GM23248 (cell line): ENCODE results near the gene CPS1. TPM values are rescaled to one million over a fixed set of nuclear protein-coding genes. Genes with fewer than 3 reads are reported as not detected.

Experiments
- DNase-seq: peaks from one replicate; pipeline ENCODE4 v3.0.0-alpha.2; 2015
- H2AFZ ChIP-seq: fragments of 200-600 bp; sonication (generic); 2 replicates; pipeline ENCODE4 v1.6.1; 2016; ENCODE audit warnings: antibody characterized with exemption
- H3F3A ChIP-seq: fragments of 200-600 bp; sonication (generic); 2 replicates; pipeline ENCODE4 v1.6.1; 2016; ENCODE audit warnings: mild to moderate bottlenecking, antibody characterized with exemption, mixed run types; ENCODE audit not compliant: insufficient read depth
- H3K27ac ChIP-seq: fragments of 200-600 bp; sonication (generic); 2 replicates; pipeline ENCODE4 v1.5.1; 2016; ENCODE audit warnings: mild to moderate bottlenecking
- H3K27me3 ChIP-seq: fragments of 200-600 bp; sonication (generic); replicated peaks from 2 replicates; pipeline ENCODE4 v1.6.1; 2016; ENCODE audit warnings: mild to moderate bottlenecking; ENCODE audit not compliant: insufficient read depth
- H3K36me3 ChIP-seq: fragments of 200-600 bp; sonication (generic); 2 replicates; pipeline ENCODE4 v1.6.1; 2016; ENCODE audit warnings: low read depth, mild to moderate bottlenecking
- H3K4me1 ChIP-seq: fragments of 200-600 bp; sonication (generic); 2 replicates; pipeline ENCODE4 v1.6.1; 2016; ENCODE audit warnings: mild to moderate bottlenecking; ENCODE audit not compliant: insufficient read depth
- H3K4me2 ChIP-seq: fragments of 200-600 bp; sonication (generic); one replicate; pipeline ENCODE4 v1.6.1; 2016; ENCODE audit warnings: mild to moderate bottlenecking; ENCODE audit not compliant: unreplicated experiment
- H3K4me3 ChIP-seq: fragments of 200-600 bp; sonication (generic); 2 replicates; pipeline ENCODE4 v1.5.1; 2016; ENCODE audit warnings: mild to moderate bottlenecking
- H3K79me2 ChIP-seq: fragments of 200-600 bp; sonication (generic); 2 replicates; pipeline ENCODE4 v1.6.1; 2016; ENCODE audit warnings: mild to moderate bottlenecking; ENCODE audit not compliant: insufficient read depth
- H3K9ac ChIP-seq: fragments of 200-600 bp; sonication (generic); 2 replicates; pipeline ENCODE4 v1.6.1; 2016; ENCODE audit warnings: mild to moderate bottlenecking
- H3K9me2 ChIP-seq: fragments of 200-600 bp; sonication (generic); 2 replicates; pipeline ENCODE4 v1.6.1; 2016; ENCODE audit warnings: mixed run types, mild to moderate bottlenecking, moderate library complexity; ENCODE audit not compliant: insufficient read depth
- H3K9me3 ChIP-seq: fragments of 200-600 bp; sonication (generic); one replicate; pipeline ENCODE4 v1.6.1; 2017; ENCODE audit warnings: low read depth
- H4K20me1 ChIP-seq: fragments of 200-600 bp; sonication (generic); 2 replicates; pipeline ENCODE4 v1.6.0; 2016; ENCODE audit not compliant: insufficient read depth
- EZH2 ChIP-seq: fragments of 200-600 bp; sonication (generic); IDR thresholded peaks from 2 replicates; pipeline ENCODE4 v1.6.1; 2018; ENCODE audit warnings: antibody characterized with exemption, mild to moderate bottlenecking; ENCODE audit not compliant: insufficient read depth, poor library complexity, severe bottlenecking
- EZH2phosphoT487 ChIP-seq: fragments of 200-600 bp; sonication (generic); IDR thresholded peaks from 2 replicates; pipeline ENCODE4 v1.6.1; 2018; ENCODE audit warnings: antibody characterized with exemption, moderate library complexity, mild to moderate bottlenecking, low read depth; ENCODE audit not compliant: insufficient read depth
- WGBS, 2 experiments: methylation state at CpG; one replicate each; pipeline ENCODE4 v1.1.6; 2015 to 2017; ENCODE audit warnings: low lambda C conversion rate in 2 of 2, low coverage in 1 of 2; ENCODE audit errors: missing lambda C conversion rate in 2 of 2; 5-methylcytosine and 5-hydroxymethylcytosine counted together
- in situ Hi-C: fragments of 300-500 bp; cut with MboI; formaldehyde crosslinking; loops from 2 replicates; pipeline ENCODE4 v1.15.0; 2020
- polyA plus RNA-seq: library from polyadenylated mRNA; unstranded; fragments of >200 nt; fragmentation: Nextera tagmentation; extraction: Ambion mirVana; gene quantifications from 2 replicates; pipeline ENCODE4 v1.2.1, GENCODE V29; 2016
- total RNA-seq: library from RNA; depleted of rRNA; stranded (reverse); fragments of >200 nt; shearing (Covaris generic); gene quantifications from 2 replicates; pipeline ENCODE4 v1.2.3, GENCODE V29; 2014

CPS1 gene
- total and polyA plus RNA-seq, 2 experiments from 2014 or later: 2.1 to 4.9 TPM

DNA sequence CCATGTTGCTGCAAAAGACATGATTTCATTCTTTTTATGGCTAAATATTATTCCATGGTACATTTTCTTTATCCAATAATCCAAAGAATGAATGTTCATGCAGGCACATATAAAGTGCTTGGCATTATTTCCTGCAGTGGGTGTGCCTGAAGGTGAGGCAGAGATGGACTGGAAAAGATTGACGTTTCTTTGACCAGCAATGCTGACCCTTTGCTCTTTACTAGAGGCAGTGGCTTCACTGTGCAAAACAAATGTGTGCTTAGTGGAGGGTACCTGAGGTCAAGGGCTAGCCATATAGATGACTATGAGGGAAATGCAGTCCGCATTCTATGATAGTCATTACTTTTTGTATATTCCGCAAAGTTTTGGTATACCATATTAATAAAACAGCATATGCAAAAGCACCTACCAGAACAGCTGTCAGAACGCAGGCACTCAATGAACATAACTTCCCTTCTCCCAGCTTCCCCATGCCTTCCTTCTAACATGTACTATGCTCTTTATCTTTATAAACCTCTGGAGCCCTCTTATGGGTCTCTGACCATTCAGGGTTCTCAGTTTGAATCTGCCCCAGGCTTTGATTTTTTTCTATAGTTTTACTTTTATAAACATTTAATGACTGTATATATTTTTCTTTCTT lies 32.6 kb upstream of the CPS1 start:
- TF ChIP-seq EZH2: no peak
- no peak for TF ChIP-seq EZH2phosphoT487
- Histone ChIP-seq H3K79me2 (no peaks in the 10 kb centered on the region), H3K9ac (no peak overlapping the region), H3F3A (no peaks in the 10 kb centered on the region), H2AFZ (no peak overlapping the region), H3K27me3 (no peaks in the 10 kb centered on the region), H3K9me2 (no peaks in the 10 kb centered on the region), H3K4me1 (no peaks in the 10 kb centered on the region), H4K20me1 (no peaks in the 10 kb centered on the region), H3K27ac (no peak overlapping the region), H3K4me2 (no peak overlapping the region), H3K36me3 (no peaks in the 10 kb centered on the region), H3K9me3 (no peaks in the 10 kb centered on the region), H3K4me3 (no peak overlapping the region)
- 59 to 62% methylated on average over 4 of the region's 4 CpGs for WGBS, 2 experiments
- DNase-seq: no peak
- in situ Hi-C loops: no loop called here

- H3K4me3 ChIP-seq: no peak overlapping the region
- no peaks in the 10 kb centered on the region for H3K79me2 ChIP-seq
- H3K36me3 ChIP-seq: no peaks in the 10 kb centered on the region
- no peaks in the 10 kb centered on the region for H3K27me3 ChIP-seq
- no peaks in the 10 kb centered on the region for H3K4me1 ChIP-seq
- in situ Hi-C loops: no loop called here
- no peak overlapping the region for H3K9ac ChIP-seq
- no peaks in the 10 kb centered on the region for H3K9me3 ChIP-seq
- H4K20me1 ChIP-seq: no peaks in the 10 kb centered on the region
- H3K27ac ChIP-seq: no peak overlapping the region
- H3K4me2 ChIP-seq: no peak overlapping the region
- no peaks in the 10 kb centered on the region for H3F3A ChIP-seq
- TF ChIP-seq EZH2phosphoT487 (no peak), EZH2 (no peak)
- H3K9me2 ChIP-seq: no peaks in the 10 kb centered on the region
- no peak for DNase-seq
- no peak overlapping the region for H2AFZ ChIP-seq
These were observed 31.9 kb upstream of the CPS1 start for GRCh38 chr2:210524533-210524932.

GRCh38 chr2:210527286-210527685 lies 29.1 kb upstream of the CPS1 start:
- H3K27me3 ChIP-seq: no peaks in the 10 kb centered on the region
- H3K36me3 ChIP-seq: no peaks in the 10 kb centered on the region
- H3F3A ChIP-seq: no peaks in the 10 kb centered on the region
- in situ Hi-C loops: no loop called here
- no peaks in the 10 kb centered on the region for H3K79me2 ChIP-seq
- no peak overlapping the region for H3K4me3 ChIP-seq
- no peaks in the 10 kb centered on the region for H3K4me1 ChIP-seq
- H3K4me2 ChIP-seq: no peak overlapping the region
- no peak overlapping the region for H3K27ac ChIP-seq
- no peak overlapping the region for H2AFZ ChIP-seq
- H3K9ac ChIP-seq: no peak overlapping the region
- no peaks in the 10 kb centered on the region for H4K20me1 ChIP-seq
- no peaks in the 10 kb centered on the region for H3K9me2 ChIP-seq
- TF ChIP-seq EZH2: no peak
- no peak for TF ChIP-seq EZH2phosphoT487
- H3K9me3 ChIP-seq: no peaks in the 10 kb centered on the region
- no peak for DNase-seq

DNA sequence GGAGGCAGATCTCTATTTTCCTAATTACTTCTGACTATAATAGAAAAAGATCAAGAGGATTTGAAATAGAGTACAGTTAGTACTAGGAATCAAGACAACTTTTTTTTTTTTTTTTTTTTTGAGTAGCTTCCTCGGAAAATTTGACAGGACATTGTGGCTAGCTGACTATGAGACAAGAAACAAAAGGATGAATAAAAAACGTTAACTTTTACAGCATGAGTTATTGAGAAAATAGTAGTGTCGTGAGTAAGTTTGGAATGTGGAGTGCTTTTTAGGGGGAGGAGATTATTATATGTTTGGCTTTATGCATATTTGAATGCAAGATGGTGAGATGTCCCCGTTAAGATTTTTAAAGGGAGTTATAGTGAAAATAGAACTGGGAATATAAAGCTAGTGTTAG lies 27.7 kb upstream of the CPS1 start:
- Histone ChIP-seq H4K20me1 (no peaks in the 10 kb centered on the region), H3K27ac (no peak overlapping the region), H3F3A (no peaks in the 10 kb centered on the region), H3K79me2 (no peaks in the 10 kb centered on the region), H3K4me1 (no peaks in the 10 kb centered on the region), H3K4me2 (no peak overlapping the region), H3K36me3 (no peaks in the 10 kb centered on the region), H2AFZ (no peak overlapping the region), H3K9me2 (no peaks in the 10 kb centered on the region), H3K4me3 (no peak overlapping the region), H3K9me3 (no peaks in the 10 kb centered on the region), H3K9ac (no peak overlapping the region), H3K27me3 (no peaks in the 10 kb centered on the region)
- TF ChIP-seq EZH2phosphoT487 (no peak), EZH2 (no peak)
- peak; percentile 24 for DNase-seq
- in situ Hi-C loops: no loop called here
- WGBS, 2 experiments: 23 to 34% methylated on average over 4 of the region's 4 CpGs

DNA sequence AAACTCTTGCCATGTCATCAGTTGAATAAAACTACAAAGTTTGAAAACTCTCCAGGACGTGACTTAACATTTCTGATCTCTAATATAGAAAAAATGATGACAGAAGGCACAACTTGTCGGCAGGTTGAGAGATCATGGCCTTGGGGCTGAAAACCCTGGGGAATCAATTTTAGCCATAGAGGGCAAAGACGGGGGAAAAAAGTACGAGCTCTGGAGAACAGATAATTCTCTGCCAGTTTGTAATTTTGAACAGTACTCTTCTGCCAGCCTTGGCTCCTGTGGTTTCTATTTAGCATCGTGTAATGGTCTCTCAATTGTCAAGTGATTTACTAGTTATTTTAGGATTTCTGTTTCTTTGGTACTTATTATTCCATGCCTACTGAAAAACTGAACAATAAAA lies 25.3 kb upstream of the CPS1 start:
- no peak overlapping the region for H3K27ac ChIP-seq
- H3F3A ChIP-seq: no peaks in the 10 kb centered on the region
- H3K79me2 ChIP-seq: no peaks in the 10 kb centered on the region
- H3K27me3 ChIP-seq: no peaks in the 10 kb centered on the region
- no peaks in the 10 kb centered on the region for H3K9me2 ChIP-seq
- H3K4me3 ChIP-seq: no peak overlapping the region
- no peaks in the 10 kb centered on the region for H4K20me1 ChIP-seq
- H3K9me3 ChIP-seq: no peaks in the 10 kb centered on the region
- H3K9ac ChIP-seq: no peak overlapping the region
- no peak overlapping the region for H3K4me2 ChIP-seq
- no peak for DNase-seq
- TF ChIP-seq EZH2 (no peak), EZH2phosphoT487 (no peak)
- no peaks in the 10 kb centered on the region for H3K4me1 ChIP-seq
- H2AFZ ChIP-seq: no peak overlapping the region
- no peaks in the 10 kb centered on the region for H3K36me3 ChIP-seq
- in situ Hi-C loops: no loop called here
- 22 to 30% methylated on average over 5 of the region's 5 CpGs for WGBS, 2 experiments
